GM20000 (cell line): ENCODE measurements around the gene ADCY3.

Experiments
- DNase-seq: peaks from one replicate; pipeline ENCODE4 v3.0.0; 2012; ENCODE audit warnings: low spot score
- TF ChIP-seq, protein P1 (sequence below): IDR thresholded peaks from 2 replicates; pipeline ENCODE4 v1.5.1; 2012; ENCODE audit warnings: mild to moderate bottlenecking, control low read depth; ENCODE audit errors: extremely low read depth, missing control alignments

ADCY3 gene

DNA sequence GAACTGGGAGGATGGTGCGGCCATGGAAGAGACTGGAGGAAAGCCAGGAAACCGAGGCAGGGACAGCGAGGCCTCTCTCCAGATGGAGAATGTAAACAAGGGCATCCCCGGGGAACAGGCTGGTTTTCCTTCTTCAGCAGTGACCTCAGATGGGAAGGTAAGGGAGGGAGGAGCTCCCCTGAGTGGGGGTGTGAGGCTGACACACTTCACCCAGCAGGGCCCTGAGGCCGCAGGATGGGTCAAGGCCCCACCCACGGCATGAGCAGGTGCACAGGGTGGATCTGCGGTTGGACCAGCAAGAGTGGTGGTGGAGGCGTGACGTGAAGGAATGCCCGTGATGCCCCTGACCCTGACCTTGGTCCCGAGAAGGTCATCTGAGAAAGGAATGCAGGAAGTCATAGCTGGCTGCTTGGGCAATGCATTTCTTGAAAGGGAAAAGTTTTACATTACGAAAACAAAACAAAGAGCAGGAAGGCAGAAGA is 48.1 kb downstream of the ADCY3 start:
- no peak for DNase-seq
- TF ChIP-seq, protein P1, sequence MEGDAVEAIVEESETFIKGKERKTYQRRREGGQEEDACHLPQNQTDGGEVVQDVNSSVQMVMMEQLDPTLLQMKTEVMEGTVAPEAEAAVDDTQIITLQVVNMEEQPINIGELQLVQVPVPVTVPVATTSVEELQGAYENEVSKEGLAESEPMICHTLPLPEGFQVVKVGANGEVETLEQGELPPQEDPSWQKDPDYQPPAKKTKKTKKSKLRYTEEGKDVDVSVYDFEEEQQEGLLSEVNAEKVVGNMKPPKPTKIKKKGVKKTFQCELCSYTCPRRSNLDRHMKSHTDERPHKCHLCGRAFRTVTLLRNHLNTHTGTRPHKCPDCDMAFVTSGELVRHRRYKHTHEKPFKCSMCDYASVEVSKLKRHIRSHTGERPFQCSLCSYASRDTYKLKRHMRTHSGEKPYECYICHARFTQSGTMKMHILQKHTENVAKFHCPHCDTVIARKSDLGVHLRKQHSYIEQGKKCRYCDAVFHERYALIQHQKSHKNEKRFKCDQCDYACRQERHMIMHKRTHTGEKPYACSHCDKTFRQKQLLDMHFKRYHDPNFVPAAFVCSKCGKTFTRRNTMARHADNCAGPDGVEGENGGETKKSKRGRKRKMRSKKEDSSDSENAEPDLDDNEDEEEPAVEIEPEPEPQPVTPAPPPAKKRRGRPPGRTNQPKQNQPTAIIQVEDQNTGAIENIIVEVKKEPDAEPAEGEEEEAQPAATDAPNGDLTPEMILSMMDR, result no peak

- DNase-seq, result no peak
- TF ChIP-seq, protein P1, result no peak
These were observed 48.9 kb downstream of the ADCY3 start for GRCh38 chr2:24870891-24871705.

- TF ChIP-seq, protein P1, result no peak
- no peak for DNase-seq
These were observed 49.6 kb downstream of the ADCY3 start for GRCh38 chr2:24870440-24870839.

GRCh38 chr2:24866946-24867345 is 53.1 kb downstream of the ADCY3 start:
- DNase-seq, result no peak

GRCh38 chr2:24863641-24864040 is 56.4 kb downstream of the ADCY3 start:
- no peak for DNase-seq
- TF ChIP-seq, protein P1, result no peak

More at GRCh38 chr2:24866946-24867345, 53.1 kb downstream of the ADCY3 start:
- TF ChIP-seq, protein P1, result no peak

DNA sequence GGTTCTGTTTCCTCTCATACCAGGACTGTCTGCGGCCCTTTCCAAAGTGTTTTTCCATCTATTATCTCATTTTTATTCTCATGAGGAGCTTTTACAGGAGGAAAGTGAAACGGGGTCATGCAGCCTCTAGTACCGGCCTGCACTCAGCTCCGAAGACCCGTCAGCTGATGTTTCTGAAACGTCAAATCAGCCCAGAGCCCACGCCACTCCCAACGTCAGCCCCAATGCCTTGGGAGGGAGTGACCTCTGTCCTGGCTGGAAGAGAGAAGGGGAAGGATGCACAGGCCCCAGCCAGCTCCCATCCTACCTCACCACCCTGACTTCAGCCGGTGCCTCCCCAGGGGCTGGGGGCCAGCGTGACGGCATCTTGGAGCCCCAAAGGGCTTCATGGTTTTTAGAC is 58.5 kb downstream of the ADCY3 start:
- TF ChIP-seq, protein P1, result no peak
- DNase-seq, result no peak

- no peak for DNase-seq
- TF ChIP-seq, protein P1, result no peak
These were observed 59.4 kb downstream of the ADCY3 start for GRCh38 chr2:24860631-24861030.
